M059J (cell line): ENCODE results near the gene MATR3. TPM values are rescaled to one million over a fixed set of nuclear protein-coding genes. Genes with fewer than 3 reads are reported as not detected.
A peak's percentile ranks its signal among the peaks of the same experiment; 100 is the strongest.
"Not testable (repeated sequence)": the region's sequence is repeated elsewhere in the genome, so short reads cannot be mapped to it uniquely, and the experiment has no call there.

Source experiments
- DNase-seq: peaks from one replicate; pipeline ENCODE4 v3.0.0-alpha.2; 2012; ENCODE audit warnings: low read depth
- total RNA-seq: library from RNA; depleted of rRNA; stranded (reverse); fragments of >200 nt; shearing (Covaris generic); gene quantifications from 2 replicates; pipeline ENCODE4 v1.2.3, GENCODE V29; 2014

The MATR3 gene
- total RNA-seq, 1 experiment from 2014 or later: 237 TPM

- DNase-seq: no peak
Measured at GRCh38 chr5:139344177-139344576, 50.6 kb downstream of the MATR3 start.

DNA sequence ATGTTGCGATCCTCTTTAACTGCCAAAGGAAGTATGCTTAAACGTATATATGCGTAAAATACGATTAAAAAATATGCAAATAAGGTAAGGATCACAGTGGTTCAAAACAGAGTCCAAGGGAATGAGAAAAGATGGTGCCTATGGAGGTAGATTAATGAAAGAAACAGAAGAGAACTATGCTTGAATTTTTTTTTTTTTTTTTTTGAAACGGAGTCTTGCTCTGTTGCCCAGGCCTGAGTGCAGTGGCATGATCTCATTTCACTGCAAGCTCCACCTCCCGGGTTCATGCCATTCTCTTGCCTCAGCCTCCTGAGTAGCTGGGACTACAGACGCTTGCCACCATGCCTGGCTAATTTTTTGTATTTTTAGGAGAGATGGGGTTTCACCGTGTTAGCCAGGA lies 51.9 kb downstream of the MATR3 start:
- DNase-seq: not testable (repeated sequence)

- not testable (repeated sequence) for DNase-seq
Measured at GRCh38 chr5:139347863-139348262, 54.3 kb downstream of the MATR3 start.

DNA sequence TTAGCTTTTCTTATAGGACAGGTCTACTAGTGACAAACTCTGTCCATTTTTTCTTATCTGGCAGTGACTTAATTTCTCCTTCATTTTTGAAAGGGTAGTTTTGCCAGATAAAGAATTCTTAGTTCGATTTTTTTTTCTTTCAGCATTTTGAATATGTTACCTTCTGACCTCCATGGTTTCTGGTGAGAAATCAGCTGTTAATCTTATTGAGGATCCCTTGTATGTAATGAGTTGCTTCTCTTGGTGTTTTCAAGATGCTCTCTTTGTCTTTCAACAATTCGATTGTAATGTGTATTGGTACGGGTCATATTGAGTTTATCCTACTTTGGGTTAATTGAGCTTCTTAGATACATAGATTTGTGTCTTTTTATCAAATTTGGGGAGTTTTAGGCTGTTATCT lies 60.6 kb downstream of the MATR3 start:
- no peak for DNase-seq

DNA sequence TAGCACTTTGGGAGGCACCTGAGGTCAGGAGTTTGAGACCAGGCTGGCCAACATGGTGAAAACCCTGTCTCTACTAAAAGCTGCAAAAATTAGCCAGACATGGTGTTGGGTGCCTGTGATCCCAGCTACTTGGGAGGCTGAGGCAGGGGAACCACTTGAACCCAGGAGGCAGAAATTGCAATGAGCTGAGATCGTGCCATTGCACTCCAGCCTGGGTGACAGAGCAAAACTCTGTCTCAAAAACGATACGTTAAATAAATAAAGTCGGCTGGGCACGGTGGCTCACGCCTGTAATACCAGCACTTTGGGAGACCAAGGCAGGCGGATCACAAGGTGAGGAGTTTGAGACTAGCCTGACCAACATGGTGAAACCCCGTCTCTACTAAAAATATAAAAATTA lies 62.4 kb downstream of the MATR3 start:
- DNase-seq: not testable (repeated sequence)

- DNase-seq: no peak
Measured at GRCh38 chr5:139358064-139358463, 64.5 kb downstream of the MATR3 start.

DNA sequence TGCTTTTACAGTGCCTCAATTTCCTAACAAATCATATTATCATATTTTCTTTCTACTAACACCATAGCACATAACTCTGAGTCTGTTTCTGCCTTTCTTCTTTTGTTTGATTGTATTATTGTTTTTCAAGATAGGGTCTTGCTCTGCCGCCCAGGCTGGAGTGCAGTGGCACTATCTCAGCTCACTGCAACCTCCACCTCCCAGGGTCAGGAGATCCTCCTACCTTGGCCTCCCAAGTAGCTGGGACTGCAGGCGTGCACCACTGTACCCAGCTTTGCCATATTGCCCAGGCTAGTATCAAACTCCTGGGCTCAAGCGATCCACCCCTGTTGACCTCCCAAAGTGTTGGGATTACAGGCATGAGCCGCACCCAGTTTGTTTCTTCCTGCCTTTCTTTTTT lies 66.8 kb downstream of the MATR3 start:
- no peak for DNase-seq

GRCh38 chr5:139361835-139362429 lies 68.4 kb downstream of the MATR3 start:
- DNase-seq: no peak

DNA sequence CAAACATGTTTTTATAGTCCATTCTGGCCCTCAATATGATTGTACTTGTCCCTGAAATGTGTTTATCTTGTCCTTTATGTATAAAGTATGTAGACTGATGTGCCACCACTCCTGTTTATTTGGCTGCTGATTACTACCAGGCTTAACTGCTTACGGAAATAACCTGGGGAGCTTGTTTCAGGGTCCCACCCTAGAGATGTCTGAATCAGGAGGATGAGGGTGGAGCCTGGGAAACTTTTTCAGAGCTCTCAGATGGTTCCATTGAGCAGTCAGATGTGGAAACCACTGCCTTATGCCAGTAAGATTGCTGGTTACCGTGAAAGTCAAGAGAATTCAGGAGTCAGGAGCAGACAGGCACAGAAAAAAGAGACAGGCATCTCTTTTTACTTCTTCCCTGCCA lies 70.4 kb downstream of the MATR3 start:
- DNase-seq: no peak

DNA sequence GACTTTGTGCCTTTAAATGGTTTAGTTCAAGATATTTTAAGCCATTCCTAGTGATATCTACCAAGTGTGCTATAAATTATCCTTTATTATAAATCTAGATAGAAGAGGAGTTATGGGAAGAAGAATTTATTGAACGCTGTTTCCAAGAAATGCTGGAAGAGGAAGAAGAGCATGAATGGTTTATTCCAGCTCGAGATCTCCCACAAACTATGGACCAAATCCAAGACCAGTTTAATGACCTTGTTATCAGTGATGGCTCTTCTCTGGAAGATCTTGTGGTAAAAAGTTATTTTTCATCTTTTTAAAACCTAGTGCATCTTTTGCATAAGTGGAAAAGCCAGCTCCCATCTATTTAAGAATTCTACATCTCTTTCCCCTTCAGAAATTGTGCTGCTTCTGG lies 70.9 kb downstream of the MATR3 start:
- no peak for DNase-seq

DNA sequence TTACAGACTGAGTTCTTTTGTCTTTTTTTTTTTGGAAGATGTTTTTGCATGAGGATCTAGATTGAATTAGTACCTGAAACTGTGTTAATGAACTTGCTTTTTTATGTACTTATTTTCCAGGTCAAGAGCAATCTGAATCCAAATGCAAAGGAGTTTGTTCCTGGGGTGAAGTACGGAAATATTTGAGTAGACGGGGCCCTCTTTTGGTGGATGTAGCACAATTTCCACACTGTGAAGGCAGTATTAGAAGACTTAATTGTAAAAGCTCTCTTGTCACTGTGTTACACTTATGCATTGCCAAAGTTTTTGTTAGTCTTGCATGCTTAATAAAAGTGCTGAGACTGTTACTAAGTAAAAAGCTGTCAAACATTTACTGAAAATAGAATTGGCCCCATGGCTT lies 75.1 kb downstream of the MATR3 start:
- DNase-seq: no peak

DNA sequence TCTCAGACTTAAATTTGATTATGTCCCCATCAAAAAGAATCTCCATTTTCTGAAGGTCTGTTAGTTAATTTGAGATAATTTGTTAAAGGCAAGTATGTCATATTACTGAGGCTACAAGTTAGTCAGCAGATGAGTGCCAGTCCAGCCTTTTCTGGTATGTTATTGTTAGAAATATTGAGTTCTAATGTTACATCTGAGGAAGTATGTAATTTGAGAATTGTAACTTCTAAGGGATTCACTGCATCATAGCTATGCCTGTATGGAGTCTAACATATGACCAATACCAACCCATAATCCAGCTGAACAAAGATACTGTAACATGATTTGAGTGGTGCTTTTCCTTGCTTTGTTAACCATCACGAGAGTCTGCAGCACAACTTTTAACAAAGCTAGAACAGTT lies 75.6 kb downstream of the MATR3 start:
- DNase-seq: no peak

DNA sequence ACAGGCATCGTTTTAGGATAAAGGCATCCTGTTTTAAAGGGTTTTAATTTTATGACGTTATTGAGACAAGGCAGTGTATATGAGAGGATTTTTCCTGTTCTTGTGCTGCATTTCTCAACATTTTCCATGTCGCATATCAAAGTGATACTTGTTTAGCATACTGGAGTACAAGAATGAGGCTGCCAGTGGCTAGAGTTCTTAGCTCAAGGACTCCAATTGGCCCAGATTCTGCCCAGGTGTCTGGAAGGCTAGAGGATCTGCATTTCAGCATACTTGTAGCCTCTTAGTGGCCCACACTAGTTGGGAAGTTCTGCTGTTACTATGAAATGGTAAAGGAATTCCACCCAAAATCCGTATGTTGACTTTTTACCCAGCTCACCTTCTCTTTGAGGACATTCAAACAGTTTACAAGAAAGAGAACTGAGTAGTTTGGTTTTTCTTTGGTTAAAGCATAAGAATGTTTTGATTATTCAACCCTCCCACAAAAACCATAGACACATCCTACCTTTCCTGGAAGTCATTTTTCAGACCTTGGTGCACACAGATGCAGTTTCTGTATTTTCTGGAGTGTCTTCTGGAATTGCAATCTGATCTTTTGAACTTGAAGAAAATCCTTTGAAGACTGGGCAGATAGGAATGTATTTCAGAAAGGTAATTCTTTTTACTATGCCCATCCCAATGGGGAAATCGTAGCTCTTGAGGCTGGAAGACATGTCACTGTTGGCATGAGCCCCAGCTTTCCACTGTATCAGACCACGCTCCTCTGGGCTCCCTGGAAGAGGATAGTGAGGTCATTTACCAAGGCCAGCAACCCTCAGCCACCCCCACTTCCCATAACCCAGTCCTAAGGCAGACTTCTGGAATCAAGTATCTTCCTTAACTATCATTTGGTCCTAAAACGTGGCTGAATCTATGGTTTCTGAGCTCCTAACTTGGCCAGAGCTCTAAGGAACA lies 78.2 kb downstream of the MATR3 start:
- DNase-seq: peak; percentile 73

GRCh38 chr5:139374909-139375308 lies 81.4 kb downstream of the MATR3 start:
- no peak for DNase-seq

- no peak for DNase-seq
Measured at GRCh38 chr5:139376364-139376763, 82.8 kb downstream of the MATR3 start.

DNA sequence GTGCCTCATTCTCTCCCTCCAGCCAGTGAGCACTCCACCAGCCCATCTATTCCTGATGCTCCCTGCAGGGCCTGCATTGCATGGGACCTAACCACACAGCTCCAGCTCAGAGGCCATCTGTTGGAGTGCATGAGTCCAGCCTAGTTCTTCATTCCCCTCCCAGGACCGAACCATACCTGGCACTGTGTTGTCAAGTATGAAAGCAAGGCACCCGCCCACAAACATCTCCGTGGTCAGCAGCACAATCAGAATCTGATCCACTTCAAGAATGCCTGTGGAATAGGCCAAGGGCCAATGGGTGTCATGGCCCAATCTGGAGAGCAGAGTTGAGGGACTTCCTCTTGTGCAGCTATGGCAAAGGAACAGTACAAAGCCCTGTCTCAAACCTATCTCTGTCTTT lies 83.7 kb downstream of the MATR3 start:
- DNase-seq: no peak

- DNase-seq: no peak
Measured at GRCh38 chr5:139378101-139378825, 84.7 kb downstream of the MATR3 start.

DNA sequence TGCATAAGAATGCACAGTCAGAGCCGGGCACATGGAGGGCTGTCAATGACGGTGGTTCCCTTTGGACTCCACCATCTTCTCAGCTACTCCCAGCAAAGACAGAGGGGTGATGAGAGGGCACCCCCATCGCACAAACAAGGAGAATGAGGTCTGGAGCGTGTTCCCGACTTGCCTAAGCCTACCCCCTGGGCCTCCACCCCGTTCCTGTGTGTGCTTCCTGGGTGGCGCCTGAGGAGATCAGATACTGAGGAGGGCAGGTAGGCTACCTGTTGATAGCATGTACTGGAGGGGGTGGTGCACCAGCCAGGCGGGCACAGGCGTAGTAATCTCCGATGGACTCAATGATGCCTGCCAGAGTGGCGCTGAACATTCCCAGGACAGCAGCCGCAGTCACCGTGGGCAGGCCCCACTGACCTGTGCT lies 85.4 kb downstream of the MATR3 start:
- no peak for DNase-seq

DNA sequence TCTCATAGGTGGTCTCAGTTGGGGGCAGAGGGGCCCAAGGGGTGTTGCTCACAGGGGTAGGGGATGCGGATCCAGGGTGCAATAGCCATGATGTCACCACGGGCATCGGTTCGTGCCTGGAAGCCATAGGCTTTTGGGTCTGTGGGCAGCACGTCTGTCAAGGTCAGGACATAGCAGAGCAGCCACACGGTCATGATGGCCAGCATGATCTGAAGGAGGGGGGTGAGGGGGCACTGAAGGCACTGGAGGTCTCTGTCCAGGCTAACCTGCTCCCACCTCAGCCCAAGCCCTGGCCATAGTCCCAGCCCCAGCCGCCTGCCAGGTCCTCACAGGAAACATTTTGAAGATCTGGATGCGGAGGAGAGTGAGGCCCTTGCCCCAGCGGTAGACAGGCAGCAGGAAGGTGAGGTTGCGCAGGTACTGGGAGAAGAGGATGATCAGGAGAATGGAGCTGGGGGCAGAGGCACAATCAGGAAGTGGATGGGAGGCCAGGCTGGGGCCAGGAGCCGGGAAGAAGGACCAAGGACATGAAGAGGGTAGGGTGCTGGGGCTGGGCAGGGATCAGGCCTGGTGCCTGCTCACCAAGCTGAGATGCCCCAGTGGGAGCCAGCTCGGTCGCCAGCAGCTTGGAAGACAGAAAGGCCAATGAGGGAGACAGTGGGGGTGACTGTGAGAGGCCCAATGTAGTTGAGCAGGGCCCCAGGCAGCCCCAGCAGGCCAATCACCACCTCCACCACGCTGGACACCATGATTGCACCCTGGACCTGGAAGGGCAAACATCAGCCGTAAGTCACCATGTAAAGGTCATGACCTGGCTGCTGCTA lies 86.3 kb downstream of the MATR3 start:
- DNase-seq: no peak
